HepG2 (cell line): ENCODE results near the gene GNG7. TPM values are rescaled to one million over a fixed set of nuclear protein-coding genes. Genes with fewer than 3 reads are reported as not detected.
A peak's percentile ranks its signal among the peaks of the same experiment; 100 is the strongest.

Experiments
- AGO2 ChIP-seq: fragments of 200-400 bp; formaldehyde crosslinking; optimal IDR thresholded peaks from 2 replicates; pipeline ENCODE3; 2017; ENCODE audit warnings: mild to moderate bottlenecking, low read depth, low read length, moderate library complexity
- CENPX ChIP-seq: sonication (generic); formaldehyde crosslinking; IDR thresholded peaks from 2 replicates; pipeline ENCODE4 v1.9.0; 2021; ENCODE audit warnings: mild to moderate bottlenecking, missing genetic modification reagents, moderate library complexity
- FOXK2 ChIP-seq: fragments of 450-650 bp; IDR thresholded peaks from 2 replicates; pipeline ENCODE4 v1.6.1; 2016
- ZNF878 ChIP-seq: sonication (generic); formaldehyde crosslinking; IDR thresholded peaks from 2 replicates; pipeline ENCODE4 v1.8.1; 2023; ENCODE audit warnings: mild to moderate bottlenecking, missing genetic modification reagents, moderate library complexity
- polyA plus RNA-seq, 8 experiments: library from polyadenylated mRNA; depleted of rRNA in 3 of 8; stranded (reverse) in 7 of 8; unstranded in 1 of 8; fragments of >200 nt; fragmentation: Illumina TruSeq in 4 of 8; extraction: Trizol in 4 of 8; gene quantifications; 2 replicates each; pipeline versions ENCODE4 v1.2.1 to v1.2.3, GENCODE V29; 2011 to 2016; ENCODE audit warnings: low read depth in 4 of 8, missing spikeins in 1 of 8, mixed read lengths in 1 of 8; ENCODE audit not compliant: insufficient read depth in 1 of 8
- total RNA-seq, 5 experiments: library from RNA; depleted of rRNA; stranded (reverse); fragments of >200 nt; fragmentation: Illumina TruSeq; extraction: Trizol; gene quantifications; 2 replicates each; pipeline ENCODE4 v1.2.3, GENCODE V29; 2016; ENCODE audit warnings: low read depth in 1 of 5
- TF ChIP-seq, protein P1 (sequence below): sonication (generic); formaldehyde crosslinking; IDR thresholded peaks from 2 replicates; pipeline ENCODE4 v1.5.0; 2020; ENCODE audit warnings: mild to moderate bottlenecking, missing genetic modification reagents, borderline replicate concordance
- TF ChIP-seq, protein P2 (sequence below): sonication (generic); formaldehyde crosslinking; IDR thresholded peaks from 2 replicates; pipeline ENCODE4 v1.4.0; 2020; ENCODE audit warnings: mild to moderate bottlenecking, missing genetic modification reagents
- TF ChIP-seq, protein P3 (sequence below): sonication (generic); formaldehyde crosslinking; IDR thresholded peaks from 2 replicates; pipeline ENCODE4 v1.4.0; 2020; ENCODE audit warnings: missing genetic modification reagents
- TF ChIP-seq, protein P4 (sequence below): sonication (generic); IDR thresholded peaks from 2 replicates; pipeline ENCODE4 v1.6.1; 2016; ENCODE audit warnings: low read depth, borderline replicate concordance

GNG7 gene
- total and polyA plus RNA-seq, 2 of the 13 experiments (the other 11 are each of a cell fraction or from before 2014, with no cell fraction given): 1.4 to 3.3 TPM

DNA sequence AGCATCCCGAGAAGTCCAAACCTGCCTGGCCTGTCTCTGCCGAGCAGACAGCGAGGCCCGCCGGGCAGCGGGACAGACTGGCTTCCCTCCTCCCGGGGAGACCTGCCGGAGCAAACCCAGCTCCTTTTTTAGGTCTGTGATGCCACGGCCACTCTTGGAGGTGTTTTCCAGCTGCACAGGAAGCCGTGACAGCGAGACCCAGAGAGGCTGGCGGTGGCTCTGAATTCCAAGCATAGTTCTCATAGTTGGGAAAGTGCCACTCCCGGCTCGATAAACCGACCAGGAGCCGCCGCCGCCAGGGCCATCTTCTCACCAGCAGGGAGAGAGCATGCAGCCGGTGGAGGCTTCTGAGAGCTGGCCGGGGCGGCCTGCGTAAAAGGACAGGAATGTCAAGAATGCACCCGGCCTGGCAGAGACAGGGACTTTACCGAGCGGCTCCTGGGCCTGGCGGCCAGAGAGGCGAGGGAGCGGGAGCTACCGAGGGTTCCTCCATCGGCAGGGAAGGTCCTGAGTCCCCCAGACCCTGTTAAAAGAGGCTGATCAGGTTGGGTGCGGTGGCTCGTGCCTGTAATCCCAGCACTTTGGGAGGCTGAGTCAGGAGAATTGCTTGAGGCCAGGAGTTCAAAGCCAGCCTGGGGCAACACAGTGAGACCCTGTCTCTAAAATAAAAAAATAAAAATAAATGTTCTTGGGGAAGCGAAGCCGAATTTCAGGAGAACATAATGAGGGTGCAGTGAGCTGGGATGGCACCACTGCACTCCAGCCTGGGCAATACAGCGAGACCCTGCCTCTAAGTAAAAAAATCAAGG is 161.6 kb downstream of the GNG7 start (continued):
- TF ChIP-seq, protein P1, sequence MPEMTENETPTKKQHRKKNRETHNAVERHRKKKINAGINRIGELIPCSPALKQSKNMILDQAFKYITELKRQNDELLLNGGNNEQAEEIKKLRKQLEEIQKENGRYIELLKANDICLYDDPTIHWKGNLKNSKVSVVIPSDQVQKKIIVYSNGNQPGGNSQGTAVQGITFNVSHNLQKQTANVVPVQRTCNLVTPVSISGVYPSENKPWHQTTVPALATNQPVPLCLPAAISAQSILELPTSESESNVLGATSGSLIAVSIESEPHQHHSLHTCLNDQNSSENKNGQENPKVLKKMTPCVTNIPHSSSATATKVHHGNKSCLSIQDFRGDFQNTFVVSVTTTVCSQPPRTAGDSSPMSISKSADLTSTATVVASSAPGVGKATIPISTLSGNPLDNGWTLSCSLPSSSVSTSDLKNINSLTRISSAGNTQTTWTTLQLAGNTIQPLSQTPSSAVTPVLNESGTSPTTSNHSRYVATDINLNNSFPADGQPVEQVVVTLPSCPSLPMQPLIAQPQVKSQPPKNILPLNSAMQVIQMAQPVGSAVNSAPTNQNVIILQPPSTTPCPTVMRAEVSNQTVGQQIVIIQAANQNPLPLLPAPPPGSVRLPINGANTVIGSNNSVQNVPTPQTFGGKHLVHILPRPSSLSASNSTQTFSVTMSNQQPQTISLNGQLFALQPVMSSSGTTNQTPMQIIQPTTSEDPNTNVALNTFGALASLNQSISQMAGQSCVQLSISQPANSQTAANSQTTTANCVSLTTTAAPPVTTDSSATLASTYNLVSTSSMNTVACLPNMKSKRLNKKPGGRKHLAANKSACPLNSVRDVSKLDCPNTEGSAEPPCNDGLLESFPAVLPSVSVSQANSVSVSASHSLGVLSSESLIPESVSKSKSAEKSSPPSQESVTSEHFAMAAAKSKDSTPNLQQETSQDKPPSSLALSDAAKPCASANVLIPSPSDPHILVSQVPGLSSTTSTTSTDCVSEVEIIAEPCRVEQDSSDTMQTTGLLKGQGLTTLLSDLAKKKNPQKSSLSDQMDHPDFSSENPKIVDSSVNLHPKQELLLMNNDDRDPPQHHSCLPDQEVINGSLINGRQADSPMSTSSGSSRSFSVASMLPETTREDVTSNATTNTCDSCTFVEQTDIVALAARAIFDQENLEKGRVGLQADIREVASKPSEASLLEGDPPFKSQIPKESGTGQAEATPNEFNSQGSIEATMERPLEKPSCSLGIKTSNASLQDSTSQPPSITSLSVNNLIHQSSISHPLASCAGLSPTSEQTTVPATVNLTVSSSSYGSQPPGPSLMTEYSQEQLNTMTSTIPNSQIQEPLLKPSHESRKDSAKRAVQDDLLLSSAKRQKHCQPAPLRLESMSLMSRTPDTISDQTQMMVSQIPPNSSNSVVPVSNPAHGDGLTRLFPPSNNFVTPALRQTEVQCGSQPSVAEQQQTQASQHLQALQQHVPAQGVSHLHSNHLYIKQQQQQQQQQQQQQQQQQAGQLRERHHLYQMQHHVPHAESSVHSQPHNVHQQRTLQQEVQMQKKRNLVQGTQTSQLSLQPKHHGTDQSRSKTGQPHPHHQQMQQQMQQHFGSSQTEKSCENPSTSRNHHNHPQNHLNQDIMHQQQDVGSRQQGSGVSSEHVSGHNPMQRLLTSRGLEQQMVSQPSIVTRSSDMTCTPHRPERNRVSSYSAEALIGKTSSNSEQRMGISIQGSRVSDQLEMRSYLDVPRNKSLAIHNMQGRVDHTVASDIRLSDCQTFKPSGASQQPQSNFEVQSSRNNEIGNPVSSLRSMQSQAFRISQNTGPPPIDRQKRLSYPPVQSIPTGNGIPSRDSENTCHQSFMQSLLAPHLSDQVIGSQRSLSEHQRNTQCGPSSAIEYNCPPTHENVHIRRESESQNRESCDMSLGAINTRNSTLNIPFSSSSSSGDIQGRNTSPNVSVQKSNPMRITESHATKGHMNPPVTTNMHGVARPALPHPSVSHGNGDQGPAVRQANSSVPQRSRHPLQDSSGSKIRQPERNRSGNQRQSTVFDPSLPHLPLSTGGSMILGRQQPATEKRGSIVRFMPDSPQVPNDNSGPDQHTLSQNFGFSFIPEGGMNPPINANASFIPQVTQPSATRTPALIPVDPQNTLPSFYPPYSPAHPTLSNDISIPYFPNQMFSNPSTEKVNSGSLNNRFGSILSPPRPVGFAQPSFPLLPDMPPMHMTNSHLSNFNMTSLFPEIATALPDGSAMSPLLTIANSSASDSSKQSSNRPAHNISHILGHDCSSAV (CRISPR knock-in tag): no peak
- TF ChIP-seq, protein P2, sequence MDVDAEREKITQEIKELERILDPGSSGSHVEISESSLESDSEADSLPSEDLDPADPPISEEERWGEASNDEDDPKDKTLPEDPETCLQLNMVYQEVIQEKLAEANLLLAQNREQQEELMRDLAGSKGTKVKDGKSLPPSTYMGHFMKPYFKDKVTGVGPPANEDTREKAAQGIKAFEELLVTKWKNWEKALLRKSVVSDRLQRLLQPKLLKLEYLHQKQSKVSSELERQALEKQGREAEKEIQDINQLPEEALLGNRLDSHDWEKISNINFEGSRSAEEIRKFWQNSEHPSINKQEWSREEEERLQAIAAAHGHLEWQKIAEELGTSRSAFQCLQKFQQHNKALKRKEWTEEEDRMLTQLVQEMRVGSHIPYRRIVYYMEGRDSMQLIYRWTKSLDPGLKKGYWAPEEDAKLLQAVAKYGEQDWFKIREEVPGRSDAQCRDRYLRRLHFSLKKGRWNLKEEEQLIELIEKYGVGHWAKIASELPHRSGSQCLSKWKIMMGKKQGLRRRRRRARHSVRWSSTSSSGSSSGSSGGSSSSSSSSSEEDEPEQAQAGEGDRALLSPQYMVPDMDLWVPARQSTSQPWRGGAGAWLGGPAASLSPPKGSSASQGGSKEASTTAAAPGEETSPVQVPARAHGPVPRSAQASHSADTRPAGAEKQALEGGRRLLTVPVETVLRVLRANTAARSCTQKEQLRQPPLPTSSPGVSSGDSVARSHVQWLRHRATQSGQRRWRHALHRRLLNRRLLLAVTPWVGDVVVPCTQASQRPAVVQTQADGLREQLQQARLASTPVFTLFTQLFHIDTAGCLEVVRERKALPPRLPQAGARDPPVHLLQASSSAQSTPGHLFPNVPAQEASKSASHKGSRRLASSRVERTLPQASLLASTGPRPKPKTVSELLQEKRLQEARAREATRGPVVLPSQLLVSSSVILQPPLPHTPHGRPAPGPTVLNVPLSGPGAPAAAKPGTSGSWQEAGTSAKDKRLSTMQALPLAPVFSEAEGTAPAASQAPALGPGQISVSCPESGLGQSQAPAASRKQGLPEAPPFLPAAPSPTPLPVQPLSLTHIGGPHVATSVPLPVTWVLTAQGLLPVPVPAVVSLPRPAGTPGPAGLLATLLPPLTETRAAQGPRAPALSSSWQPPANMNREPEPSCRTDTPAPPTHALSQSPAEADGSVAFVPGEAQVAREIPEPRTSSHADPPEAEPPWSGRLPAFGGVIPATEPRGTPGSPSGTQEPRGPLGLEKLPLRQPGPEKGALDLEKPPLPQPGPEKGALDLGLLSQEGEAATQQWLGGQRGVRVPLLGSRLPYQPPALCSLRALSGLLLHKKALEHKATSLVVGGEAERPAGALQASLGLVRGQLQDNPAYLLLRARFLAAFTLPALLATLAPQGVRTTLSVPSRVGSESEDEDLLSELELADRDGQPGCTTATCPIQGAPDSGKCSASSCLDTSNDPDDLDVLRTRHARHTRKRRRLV (CRISPR knock-in tag): 0 out of 2 replicates have a peak, but pooled peaks have one; percentile 65
- TF ChIP-seq AGO2: no peak
- no peak for TF ChIP-seq FOXK2
- TF ChIP-seq, protein P3, sequence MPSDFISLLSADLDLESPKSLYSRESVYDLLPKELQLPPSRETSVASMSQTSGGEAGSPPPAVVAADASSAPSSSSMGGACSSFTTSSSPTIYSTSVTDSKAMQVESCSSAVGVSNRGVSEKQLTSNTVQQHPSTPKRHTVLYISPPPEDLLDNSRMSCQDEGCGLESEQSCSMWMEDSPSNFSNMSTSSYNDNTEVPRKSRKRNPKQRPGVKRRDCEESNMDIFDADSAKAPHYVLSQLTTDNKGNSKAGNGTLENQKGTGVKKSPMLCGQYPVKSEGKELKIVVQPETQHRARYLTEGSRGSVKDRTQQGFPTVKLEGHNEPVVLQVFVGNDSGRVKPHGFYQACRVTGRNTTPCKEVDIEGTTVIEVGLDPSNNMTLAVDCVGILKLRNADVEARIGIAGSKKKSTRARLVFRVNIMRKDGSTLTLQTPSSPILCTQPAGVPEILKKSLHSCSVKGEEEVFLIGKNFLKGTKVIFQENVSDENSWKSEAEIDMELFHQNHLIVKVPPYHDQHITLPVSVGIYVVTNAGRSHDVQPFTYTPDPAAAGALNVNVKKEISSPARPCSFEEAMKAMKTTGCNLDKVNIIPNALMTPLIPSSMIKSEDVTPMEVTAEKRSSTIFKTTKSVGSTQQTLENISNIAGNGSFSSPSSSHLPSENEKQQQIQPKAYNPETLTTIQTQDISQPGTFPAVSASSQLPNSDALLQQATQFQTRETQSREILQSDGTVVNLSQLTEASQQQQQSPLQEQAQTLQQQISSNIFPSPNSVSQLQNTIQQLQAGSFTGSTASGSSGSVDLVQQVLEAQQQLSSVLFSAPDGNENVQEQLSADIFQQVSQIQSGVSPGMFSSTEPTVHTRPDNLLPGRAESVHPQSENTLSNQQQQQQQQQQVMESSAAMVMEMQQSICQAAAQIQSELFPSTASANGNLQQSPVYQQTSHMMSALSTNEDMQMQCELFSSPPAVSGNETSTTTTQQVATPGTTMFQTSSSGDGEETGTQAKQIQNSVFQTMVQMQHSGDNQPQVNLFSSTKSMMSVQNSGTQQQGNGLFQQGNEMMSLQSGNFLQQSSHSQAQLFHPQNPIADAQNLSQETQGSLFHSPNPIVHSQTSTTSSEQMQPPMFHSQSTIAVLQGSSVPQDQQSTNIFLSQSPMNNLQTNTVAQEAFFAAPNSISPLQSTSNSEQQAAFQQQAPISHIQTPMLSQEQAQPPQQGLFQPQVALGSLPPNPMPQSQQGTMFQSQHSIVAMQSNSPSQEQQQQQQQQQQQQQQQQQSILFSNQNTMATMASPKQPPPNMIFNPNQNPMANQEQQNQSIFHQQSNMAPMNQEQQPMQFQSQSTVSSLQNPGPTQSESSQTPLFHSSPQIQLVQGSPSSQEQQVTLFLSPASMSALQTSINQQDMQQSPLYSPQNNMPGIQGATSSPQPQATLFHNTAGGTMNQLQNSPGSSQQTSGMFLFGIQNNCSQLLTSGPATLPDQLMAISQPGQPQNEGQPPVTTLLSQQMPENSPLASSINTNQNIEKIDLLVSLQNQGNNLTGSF (CRISPR knock-in tag): no peak
- TF ChIP-seq, protein P4, sequence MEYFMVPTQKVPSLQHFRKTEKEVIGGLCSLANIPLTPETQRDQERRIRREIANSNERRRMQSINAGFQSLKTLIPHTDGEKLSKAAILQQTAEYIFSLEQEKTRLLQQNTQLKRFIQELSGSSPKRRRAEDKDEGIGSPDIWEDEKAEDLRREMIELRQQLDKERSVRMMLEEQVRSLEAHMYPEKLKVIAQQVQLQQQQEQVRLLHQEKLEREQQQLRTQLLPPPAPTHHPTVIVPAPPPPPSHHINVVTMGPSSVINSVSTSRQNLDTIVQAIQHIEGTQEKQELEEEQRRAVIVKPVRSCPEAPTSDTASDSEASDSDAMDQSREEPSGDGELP: peak; percentile 90; the same call in 1 of the 2 replicates
- TF ChIP-seq ZNF878 (CRISPR knock-in tag): peak; percentile 62; the same call in 1 of the 2 replicates
- no peak for TF ChIP-seq CENPX (CRISPR knock-in tag)
